HUES64 (cell line): ENCODE data around the gene DOK3. TPM values are rescaled to one million over a fixed set of nuclear protein-coding genes. Genes with fewer than 3 reads are reported as not detected.
A peak's percentile ranks its signal among the peaks of the same experiment; 100 is the strongest.

ENCODE experiments used
- H3K27ac ChIP-seq: 2 replicates; pipeline ENCODE4 v1.7.0; 2013; ENCODE audit warnings: low read depth, low read length, inconsistent platforms
- H3K27me3 ChIP-seq: 2 replicates; pipeline ENCODE4 v1.6.1; 2013; ENCODE audit warnings: mild to moderate bottlenecking, low read length; ENCODE audit not compliant: insufficient read depth
- H3K36me3 ChIP-seq: 2 replicates; pipeline ENCODE4 v1.6.1; 2013; ENCODE audit warnings: mild to moderate bottlenecking, low read length; ENCODE audit not compliant: insufficient read depth
- H3K4me1 ChIP-seq: 2 replicates; pipeline ENCODE4 v1.6.1; 2013; ENCODE audit warnings: mild to moderate bottlenecking, low read length, moderate library complexity; ENCODE audit not compliant: insufficient read depth
- H3K4me3 ChIP-seq: 2 replicates; pipeline ENCODE4 v1.5.1; 2013; ENCODE audit warnings: mild to moderate bottlenecking, low read length, moderate library complexity
- H3K9ac ChIP-seq: 2 replicates; pipeline ENCODE4 v1.6.1; 2013; ENCODE audit warnings: mild to moderate bottlenecking, low read depth, low read length
- H3K9me3 ChIP-seq: 2 replicates; pipeline ENCODE4 v1.6.1; 2013; ENCODE audit warnings: low read depth, low read length; ENCODE audit not compliant: insufficient read depth
- WGBS: fragments of 150-250, 120-280 bp; methylation state at CpG from one replicate; pipeline ENCODE4 v1.1.7; 2013; ENCODE audit warnings: missing lambda C conversion rate; 5-methylcytosine and 5-hydroxymethylcytosine counted together
- polyA plus RNA-seq, 2 experiments: library from polyadenylated mRNA; stranded (reverse); fragments of 50-300 nt; gene quantifications; one replicate each; pipeline ENCODE4 v1.2.3, GENCODE V29; 2013

Gene DOK3
- polyA plus RNA-seq (2013, experiment 1 of 2): 6.6 TPM
- polyA plus RNA-seq (2013, experiment 2 of 2): 3.0 TPM

DNA sequence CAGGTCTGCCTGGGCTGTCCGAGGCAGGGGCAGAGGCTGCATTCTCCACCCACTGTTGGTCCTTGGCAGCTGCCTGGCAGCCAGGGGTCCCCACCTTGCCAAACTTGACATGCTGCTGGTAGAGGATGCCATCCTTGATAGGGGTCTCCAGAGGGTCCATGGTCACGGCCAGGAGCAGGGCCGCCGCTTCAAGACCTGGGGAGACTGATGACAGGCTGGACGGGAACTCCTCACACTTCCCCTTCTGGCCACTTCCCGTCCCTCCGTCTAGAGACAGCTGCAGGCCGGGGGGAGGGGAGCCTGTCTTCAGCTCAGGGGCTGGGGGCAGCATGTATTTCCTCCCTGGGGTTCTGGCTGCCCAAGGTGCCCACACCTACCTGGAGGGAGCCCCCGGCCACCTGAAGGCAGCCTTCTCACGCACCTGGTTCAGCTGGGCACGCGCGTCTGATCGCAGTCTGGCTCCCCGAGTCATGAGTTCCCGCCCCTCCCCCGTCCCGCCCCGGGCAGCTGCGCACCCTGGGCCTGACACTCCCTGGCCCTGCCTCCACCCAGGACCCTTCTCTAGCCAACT is at the start of gene DOK3:
Gene DOK3 (minus strand): TSS at position 446 of the 571 bp plus-strand sequence. CDS start 286 bp downstream, at position 160.
- H3K4me3 ChIP-seq: no peak within 1 kb of the TSS
- 68% methylated on average over 20 of the region's 20 CpGs for WGBS
- peaks cover 52% of the 10 kb centered on the region for H3K36me3 ChIP-seq

DNA sequence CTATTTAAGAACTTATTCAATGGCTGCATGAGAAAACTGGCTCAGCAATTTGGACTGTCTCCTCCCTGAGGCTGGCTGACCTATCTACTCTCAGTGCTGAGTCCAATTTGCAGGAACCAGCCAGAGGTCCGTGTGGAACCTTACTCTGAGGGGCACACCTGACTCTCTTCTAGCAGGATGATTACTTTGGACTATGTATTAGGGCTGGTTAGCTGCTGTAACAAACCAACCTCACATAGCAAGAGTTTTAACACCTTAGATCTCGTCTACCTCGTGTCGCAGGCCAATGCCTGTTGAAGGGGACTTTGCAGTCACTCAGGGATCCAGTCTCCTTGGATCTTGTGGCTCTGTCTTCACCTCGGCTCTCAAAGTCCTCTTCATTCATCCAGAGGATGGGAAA is 48.2 kb upstream of the DOK3 start:
- 86% methylated on average over 5 of the region's 5 CpGs for WGBS
- no peak overlapping the region for H3K9ac ChIP-seq
- H3K27ac ChIP-seq: no peak overlapping the region
- H3K27me3 ChIP-seq: no peaks in the 10 kb centered on the region
- no peak overlapping the region for H3K4me3 ChIP-seq
- 0 out of 2 replicates have a peak, but pooled peaks cover 2% of the 10 kb centered on the region for H3K4me1 ChIP-seq
- 0 out of 2 replicates have a peak, but pooled peaks cover under 1% of the 10 kb centered on the region for H3K36me3 ChIP-seq
- peaks cover 5% of the 10 kb centered on the region for H3K9me3 ChIP-seq

More for the DNA sequence above, at the start of gene DOK3:
- Histone ChIP-seq H3K27ac (no peak within 1 kb of the TSS; the same call in 1 of the 2 replicates), H3K4me1 (peaks cover 12% of the 10 kb centered on the region), H3K9ac (no peak within 1 kb of the TSS), H3K27me3 (no peaks in the 10 kb centered on the region), H3K9me3 (no peaks in the 10 kb centered on the region)

GRCh38 chr5:177557041-177557647 is 47.5 kb upstream of the DOK3 start:
- Histone ChIP-seq H3K27me3 (no peaks in the 10 kb centered on the region), H3K27ac (no peak overlapping the region), H3K9me3 (peaks cover under 1% of the 10 kb centered on the region), H3K36me3 (peaks cover 7% of the 10 kb centered on the region), H3K9ac (no peak overlapping the region), H3K4me3 (no peak overlapping the region), H3K4me1 (0 out of 2 replicates have a peak, but pooled peaks cover 3% of the 10 kb centered on the region)
- 90% methylated on average over 4 of the region's 4 CpGs for WGBS

DNA sequence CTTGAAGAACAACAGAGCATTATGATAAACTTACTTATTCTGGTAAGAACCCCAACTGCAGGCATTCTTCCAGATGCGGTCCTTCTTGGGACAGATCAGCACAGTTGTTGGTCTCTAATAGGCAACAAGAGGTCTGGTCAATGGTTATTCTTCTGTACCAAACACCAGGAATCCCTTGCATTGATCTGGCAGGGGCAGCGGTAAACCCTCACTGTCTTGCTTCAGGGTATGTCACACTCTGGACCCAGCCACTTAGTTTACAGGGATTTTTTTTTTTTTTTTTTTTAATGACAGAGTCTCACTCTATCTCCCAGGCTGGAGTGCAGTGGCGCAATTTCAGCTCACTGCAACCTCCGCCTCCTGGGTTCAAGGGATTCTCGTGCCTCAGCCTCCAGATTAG is 46.0 kb upstream of the DOK3 start:
- Histone ChIP-seq H3K27ac (no peak overlapping the region), H3K4me3 (no peak overlapping the region), H3K4me1 (0 out of 2 replicates have a peak, but pooled peaks cover 3% of the 10 kb centered on the region), H3K36me3 (peaks cover 22% of the 10 kb centered on the region), H3K27me3 (no peaks in the 10 kb centered on the region), H3K9ac (no peak overlapping the region), H3K9me3 (no peaks in the 10 kb centered on the region)
- 91% methylated on average over 5 of the region's 5 CpGs for WGBS

GRCh38 chr5:177555228-177555627 is 45.6 kb upstream of the DOK3 start:
- no peak overlapping the region for H3K27ac ChIP-seq
- H3K4me1 ChIP-seq: 0 out of 2 replicates have a peak, but pooled peaks cover 3% of the 10 kb centered on the region
- no peak overlapping the region; the same call in 1 of the 2 replicates for H3K4me3 ChIP-seq
- no peak overlapping the region for H3K9ac ChIP-seq
- H3K36me3 ChIP-seq: peaks cover 27% of the 10 kb centered on the region
- H3K9me3 ChIP-seq: no peaks in the 10 kb centered on the region
- WGBS: 100% methylated on average over 2 of the region's 2 CpGs
- H3K27me3 ChIP-seq: no peaks in the 10 kb centered on the region

DNA sequence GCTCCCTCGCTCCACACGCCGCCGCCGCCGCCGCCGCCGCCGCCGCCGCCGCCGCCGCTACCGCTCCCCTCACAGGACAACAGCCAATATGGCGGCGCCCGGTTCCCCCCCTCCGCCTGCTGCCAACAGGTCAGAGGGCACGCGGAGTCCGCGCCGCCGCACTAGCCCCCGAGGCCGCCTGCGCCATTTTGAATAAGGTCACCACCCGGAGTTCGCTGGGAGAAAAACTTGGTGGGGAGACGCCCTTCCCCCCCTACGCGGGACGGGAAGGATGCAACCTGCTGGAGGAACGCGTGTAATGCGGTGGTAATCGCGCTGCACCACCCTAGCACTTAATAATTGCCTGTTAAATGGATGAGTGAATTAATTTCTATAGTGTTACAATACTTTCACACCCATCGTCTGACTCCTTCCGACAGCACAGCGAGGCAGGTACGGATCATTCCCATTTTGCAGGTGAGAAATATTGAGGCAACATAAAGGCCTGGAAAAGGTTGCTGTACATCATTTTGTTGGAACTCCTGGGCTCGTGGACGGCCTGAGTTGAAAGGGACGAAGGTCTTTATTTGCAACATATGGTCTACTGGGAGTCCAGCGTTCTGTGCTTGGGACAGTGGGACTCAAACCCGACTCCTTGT is 45.0 kb upstream of the DOK3 start, which contains the start of gene FAM193B:
Gene FAM193B (minus strand): TSS at position 90 of the 638 bp plus-strand sequence. CDS start 105 bp downstream, outside the sequence.
- peaks cover 29% of the 10 kb centered on the region for H3K36me3 ChIP-seq
- H3K27ac ChIP-seq: peak within 1 kb of the TSS; percentile 69
- H3K9me3 ChIP-seq: no peaks in the 10 kb centered on the region
- peak within 1 kb of the TSS; percentile 91 for H3K4me3 ChIP-seq
- H3K27me3 ChIP-seq: no peaks in the 10 kb centered on the region
- 0 out of 2 replicates have a peak, but pooled peaks cover 3% of the 10 kb centered on the region for H3K4me1 ChIP-seq
- 16% methylated on average over 42 of the region's 49 CpGs for WGBS
- H3K9ac ChIP-seq: peak within 1 kb of the TSS; percentile 77

- Histone ChIP-seq H3K4me1 (0 out of 2 replicates have a peak, but pooled peaks cover 3% of the 10 kb centered on the region), H3K4me3 (peak overlapping the region; percentile 91), H3K27me3 (no peaks in the 10 kb centered on the region), H3K36me3 (peaks cover 29% of the 10 kb centered on the region), H3K9ac (peak overlapping the region; percentile 77), H3K9me3 (no peaks in the 10 kb centered on the region), H3K27ac (peak overlapping the region; percentile 69)
- WGBS: under 1% methylated on average over 72 of the region's 72 CpGs
Measured at GRCh38 chr5:177553671-177554429, 44.2 kb upstream of the DOK3 start.

- peak overlapping the region; percentile 77 for H3K9ac ChIP-seq
- no peaks in the 10 kb centered on the region for H3K9me3 ChIP-seq
- no peak overlapping the region for H3K27ac ChIP-seq
- WGBS: 65% methylated on average over 16 of the region's 16 CpGs
- peak overlapping the region; percentile 91 for H3K4me3 ChIP-seq
- peaks cover 29% of the 10 kb centered on the region for H3K36me3 ChIP-seq
- H3K27me3 ChIP-seq: no peaks in the 10 kb centered on the region
- 0 out of 2 replicates have a peak, but pooled peaks cover 3% of the 10 kb centered on the region for H3K4me1 ChIP-seq
Measured at GRCh38 chr5:177552839-177553455, 43.3 kb upstream of the DOK3 start.

- Histone ChIP-seq H3K4me1 (peaks cover 14% of the 10 kb centered on the region; the same call in 1 of the 2 replicates), H3K36me3 (peaks cover 29% of the 10 kb centered on the region), H3K9ac (no peak overlapping the region), H3K27ac (no peak overlapping the region), H3K9me3 (no peaks in the 10 kb centered on the region), H3K27me3 (no peaks in the 10 kb centered on the region), H3K4me3 (no peak overlapping the region)
- 88% methylated on average over 1 of the region's 1 CpG for WGBS
Measured at GRCh38 chr5:177550122-177550521, 40.5 kb upstream of the DOK3 start.

DNA sequence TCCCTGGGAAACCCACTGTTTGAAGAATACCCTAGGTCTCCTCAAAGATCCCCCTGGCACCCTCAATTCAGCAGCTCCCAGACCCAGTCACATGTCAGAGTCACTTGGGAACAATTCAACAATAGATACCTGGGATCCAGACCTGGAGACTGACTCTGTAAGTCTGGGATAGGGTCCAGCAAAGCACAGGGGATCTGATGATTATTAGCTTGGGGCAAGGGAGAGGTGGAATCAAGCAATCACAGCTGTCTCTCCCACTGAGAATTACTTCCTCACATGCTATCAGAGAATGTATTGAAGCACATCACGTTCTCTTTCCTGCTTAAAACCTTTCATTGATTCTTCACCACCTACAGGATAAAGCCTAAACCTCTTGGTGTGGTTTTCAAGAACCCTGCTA is 38.9 kb upstream of the DOK3 start:
- H3K36me3 ChIP-seq: peaks cover 29% of the 10 kb centered on the region
- WGBS: 91% methylated on average over 1 of the region's 1 CpG
- no peak overlapping the region for H3K9ac ChIP-seq
- H3K4me3 ChIP-seq: no peak overlapping the region
- H3K27me3 ChIP-seq: no peaks in the 10 kb centered on the region
- H3K4me1 ChIP-seq: peaks cover 14% of the 10 kb centered on the region; the same call in 1 of the 2 replicates
- no peaks in the 10 kb centered on the region for H3K9me3 ChIP-seq
- no peak overlapping the region for H3K27ac ChIP-seq
